Right atrium auricular region (tissue), 2 donors: ENCODE results near the gene APOC3. TPM values are rescaled to one million over a fixed set of nuclear protein-coding genes. Genes with fewer than 3 reads are reported as not detected.
A peak's percentile ranks its signal among the peaks of the same experiment; 100 is the strongest.

Experiments used
- DNase-seq: peaks from one replicate; pipeline ENCODE4 v3.0.0-alpha.2; 2019; ENCODE audit warnings: low spot score
- H3K27ac ChIP-seq, 2 donors: fragments of 200-600 bp; sonication (generic); 1 replicate in 1 of 2; 2 replicates in 1 of 2; pipeline ENCODE4 v1.5.1; 2016 to 2019
- H3K27me3 ChIP-seq, 2 donors: fragments of 200-600 bp; sonication (generic); one replicate each; pipeline versions ENCODE4 v1.5.1 to v1.6.0; 2017 to 2019
- H3K36me3 ChIP-seq: fragments of 200-600 bp; sonication (generic); one replicate; pipeline ENCODE4 v1.5.1; 2016
- H3K4me1 ChIP-seq, 2 donors: fragments of 200-600 bp; sonication (generic); one replicate each; pipeline versions ENCODE4 v1.5.1 to v1.6.0; 2017 to 2019
- H3K4me3 ChIP-seq, 2 donors: fragments of 200-600 bp; sonication (generic); 1 replicate in 1 of 2; 2 replicates in 1 of 2; pipeline ENCODE4 v1.5.1; 2017 to 2019; ENCODE audit warnings: mild to moderate bottlenecking in 1 of 2, moderate library complexity in 1 of 2
- H3K9me3 ChIP-seq, 2 donors: fragments of 200-600 bp; sonication (generic); one replicate each; pipeline ENCODE4 v1.5.1; 2019
- total RNA-seq, 2 donors: library from RNA; depleted of rRNA; stranded (reverse); fragments of >200 nt; gene quantifications; one replicate each; pipeline ENCODE4 v1.1.0, GENCODE V29; 2016
- TF ChIP-seq, protein P1 (sequence below), 2 donors: fragments of 200-600 bp; sonication (generic); IDR thresholded peaks; one replicate each; pipeline ENCODE4 v1.5.1; 2019; ENCODE audit warnings: antibody characterized with exemption in 2 of 2

The APOC3 gene
- total RNA-seq, 2 donors from 2014 or later = not detected

DNA sequence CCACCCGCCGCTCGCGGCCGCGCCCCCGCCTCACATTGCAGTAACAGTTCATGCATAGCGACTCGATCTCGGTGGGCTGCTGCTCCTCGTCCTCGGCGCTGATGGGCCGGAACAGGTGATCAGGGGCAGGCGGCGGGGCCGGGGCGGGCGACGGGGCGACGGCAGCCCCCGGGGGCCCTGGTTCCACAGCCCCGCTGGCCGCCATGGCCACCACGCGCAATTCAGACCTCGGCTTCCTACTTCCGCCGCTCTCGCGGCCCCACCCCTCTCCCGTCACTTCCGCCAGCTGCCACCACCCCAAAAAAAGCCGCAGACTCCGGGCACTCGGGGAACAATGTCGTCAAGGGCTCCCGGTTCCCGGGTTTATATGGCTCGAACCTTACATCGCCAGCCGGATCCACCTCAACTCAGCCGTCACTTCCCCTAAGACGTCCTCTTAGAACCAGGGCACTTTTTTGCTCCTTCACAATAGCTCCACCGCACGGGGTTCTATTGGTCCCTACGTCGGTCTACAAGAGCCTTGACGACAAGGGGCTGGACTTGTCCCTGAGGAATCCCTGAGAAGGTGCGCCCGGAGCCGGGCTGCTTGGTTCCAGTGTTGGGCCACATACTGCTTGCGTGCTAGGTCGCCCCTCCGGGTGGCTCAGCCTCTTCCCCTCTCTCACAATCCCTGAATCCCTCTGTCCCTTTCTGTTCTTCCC is 41.8 kb upstream of the APOC3 start, which contains the start of gene ZPR1:
TSS of gene ZPR1 (minus strand) at position 238 of the 701 bp plus-strand sequence. CDS start at position 205, 33 bp downstream.
- Histone ChIP-seq H3K4me1 (peaks cover 0 to 29% of the 10 kb centered on the region in 2 donors), H3K27ac (peak within 1 kb of the TSS; percentile 82 to 89), H3K36me3 (peaks cover 30% of the 10 kb centered on the region), H3K27me3 (no peaks in the 10 kb centered on the region), H3K9me3 (no peaks in the 10 kb centered on the region), H3K4me3 (peak within 1 kb of the TSS; percentile 96 to 97)
- peak; percentile 85 for DNase-seq
- TF ChIP-seq, protein P1, sequence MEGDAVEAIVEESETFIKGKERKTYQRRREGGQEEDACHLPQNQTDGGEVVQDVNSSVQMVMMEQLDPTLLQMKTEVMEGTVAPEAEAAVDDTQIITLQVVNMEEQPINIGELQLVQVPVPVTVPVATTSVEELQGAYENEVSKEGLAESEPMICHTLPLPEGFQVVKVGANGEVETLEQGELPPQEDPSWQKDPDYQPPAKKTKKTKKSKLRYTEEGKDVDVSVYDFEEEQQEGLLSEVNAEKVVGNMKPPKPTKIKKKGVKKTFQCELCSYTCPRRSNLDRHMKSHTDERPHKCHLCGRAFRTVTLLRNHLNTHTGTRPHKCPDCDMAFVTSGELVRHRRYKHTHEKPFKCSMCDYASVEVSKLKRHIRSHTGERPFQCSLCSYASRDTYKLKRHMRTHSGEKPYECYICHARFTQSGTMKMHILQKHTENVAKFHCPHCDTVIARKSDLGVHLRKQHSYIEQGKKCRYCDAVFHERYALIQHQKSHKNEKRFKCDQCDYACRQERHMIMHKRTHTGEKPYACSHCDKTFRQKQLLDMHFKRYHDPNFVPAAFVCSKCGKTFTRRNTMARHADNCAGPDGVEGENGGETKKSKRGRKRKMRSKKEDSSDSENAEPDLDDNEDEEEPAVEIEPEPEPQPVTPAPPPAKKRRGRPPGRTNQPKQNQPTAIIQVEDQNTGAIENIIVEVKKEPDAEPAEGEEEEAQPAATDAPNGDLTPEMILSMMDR (IDR thresholded peaks at IDR 0.05) = peak in 1 of 2 donors; percentile 14

DNA sequence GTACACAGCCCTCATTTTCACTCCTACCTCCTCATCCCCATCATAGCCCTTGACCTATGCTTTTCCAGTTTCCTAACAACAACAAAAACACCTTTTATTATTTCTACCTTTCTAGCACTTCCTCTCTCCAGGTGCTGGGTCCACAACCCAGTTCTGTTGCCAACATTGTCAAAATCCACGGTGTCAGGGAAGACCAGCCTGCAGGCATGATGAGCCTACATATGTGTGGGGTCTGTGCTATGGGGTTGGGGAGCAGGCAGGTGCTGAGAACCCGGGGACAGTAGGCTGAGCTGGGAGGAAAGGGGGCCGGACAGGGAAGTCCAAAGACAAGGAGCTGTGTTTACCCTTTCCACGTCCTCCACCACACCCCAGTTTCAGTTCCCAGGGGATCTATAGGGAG is 41.2 kb upstream of the APOC3 start:
- Histone ChIP-seq H3K9me3 (no peaks in the 10 kb centered on the region), H3K4me1 (peaks cover 0 to 29% of the 10 kb centered on the region in 2 donors), H3K4me3 (peak overlapping the region; percentile 96 to 97), H3K36me3 (peaks cover 24% of the 10 kb centered on the region), H3K27ac (peak overlapping the region; percentile 82 to 89), H3K27me3 (no peaks in the 10 kb centered on the region)
- no peak for DNase-seq
- TF ChIP-seq, protein P1 (IDR thresholded peaks at IDR 0.05) = no peak

DNA sequence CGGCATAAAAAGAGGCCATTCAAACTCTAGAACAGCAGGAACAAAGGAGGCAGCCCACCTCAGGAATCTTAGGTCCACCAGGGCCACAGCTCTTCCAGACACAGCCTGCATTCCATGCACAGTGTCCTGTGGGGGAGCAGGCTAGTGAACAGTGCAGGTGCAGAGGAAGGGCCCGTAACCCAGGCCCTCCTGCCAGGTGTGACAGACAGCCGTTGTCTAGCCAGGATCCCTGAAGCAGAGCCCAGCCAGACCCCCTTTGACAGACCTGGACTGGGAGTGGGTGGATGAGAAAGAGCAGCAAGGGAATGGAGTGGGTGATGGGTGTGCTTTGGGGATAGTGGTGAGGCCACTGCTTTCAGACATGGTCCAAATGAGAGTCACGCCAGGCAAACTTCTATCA is 40.7 kb upstream of the APOC3 start:
- TF ChIP-seq, protein P1 (IDR thresholded peaks at IDR 0.05) = no peak
- DNase-seq = no peak
- H3K9me3 ChIP-seq = no peaks in the 10 kb centered on the region
- H3K4me3 ChIP-seq = no peak overlapping the region
- H3K4me1 ChIP-seq = peaks cover 0 to 29% of the 10 kb centered on the region in 2 donors
- no peaks in the 10 kb centered on the region for H3K27me3 ChIP-seq
- peaks cover 23% of the 10 kb centered on the region for H3K36me3 ChIP-seq
- H3K27ac ChIP-seq = no peak overlapping the region

DNA sequence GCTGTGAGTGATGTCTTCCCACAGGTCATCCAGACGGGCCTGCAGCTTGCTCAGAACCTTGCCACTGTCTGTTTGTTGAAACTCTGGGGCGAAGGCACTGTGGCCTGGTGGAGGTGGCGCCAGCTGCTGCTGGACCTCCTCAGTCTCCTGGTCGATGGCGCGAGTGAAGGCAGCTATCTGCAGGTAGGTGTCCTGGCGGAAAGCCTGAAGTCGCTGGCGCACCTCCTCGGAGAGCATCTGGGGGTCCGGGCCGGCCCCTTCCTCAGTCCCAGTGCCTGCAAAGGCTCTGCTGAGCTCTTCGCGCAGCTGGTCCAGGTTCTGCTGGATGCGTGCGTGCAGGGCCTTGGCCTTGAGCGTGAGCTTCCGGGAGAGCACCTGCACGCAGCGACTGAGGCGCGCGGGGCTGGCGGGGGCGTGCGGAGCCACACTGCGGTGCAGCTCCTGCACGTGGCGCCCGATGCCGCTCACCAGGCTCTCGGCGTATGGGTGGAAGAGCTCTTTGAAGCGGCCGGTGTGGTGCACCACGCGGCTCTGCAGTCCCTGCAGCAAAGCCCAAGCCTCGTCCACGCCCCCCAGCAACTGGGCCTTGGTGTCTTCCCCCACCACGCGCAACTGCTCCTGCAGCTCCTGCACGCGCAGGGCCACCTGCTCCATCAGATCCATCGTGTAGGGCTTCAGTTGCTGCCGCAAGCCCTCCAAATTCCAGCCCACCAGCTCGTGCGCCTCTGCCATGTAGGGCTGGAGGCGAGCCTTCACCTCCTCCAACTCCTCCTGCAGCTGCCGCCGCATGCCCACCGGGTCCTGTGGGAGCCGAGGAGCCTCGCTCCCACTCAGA is 39.3 kb upstream of the APOC3 start:
- DNase-seq = no peak
- TF ChIP-seq, protein P1 (IDR thresholded peaks at IDR 0.05) = no peak

DNA sequence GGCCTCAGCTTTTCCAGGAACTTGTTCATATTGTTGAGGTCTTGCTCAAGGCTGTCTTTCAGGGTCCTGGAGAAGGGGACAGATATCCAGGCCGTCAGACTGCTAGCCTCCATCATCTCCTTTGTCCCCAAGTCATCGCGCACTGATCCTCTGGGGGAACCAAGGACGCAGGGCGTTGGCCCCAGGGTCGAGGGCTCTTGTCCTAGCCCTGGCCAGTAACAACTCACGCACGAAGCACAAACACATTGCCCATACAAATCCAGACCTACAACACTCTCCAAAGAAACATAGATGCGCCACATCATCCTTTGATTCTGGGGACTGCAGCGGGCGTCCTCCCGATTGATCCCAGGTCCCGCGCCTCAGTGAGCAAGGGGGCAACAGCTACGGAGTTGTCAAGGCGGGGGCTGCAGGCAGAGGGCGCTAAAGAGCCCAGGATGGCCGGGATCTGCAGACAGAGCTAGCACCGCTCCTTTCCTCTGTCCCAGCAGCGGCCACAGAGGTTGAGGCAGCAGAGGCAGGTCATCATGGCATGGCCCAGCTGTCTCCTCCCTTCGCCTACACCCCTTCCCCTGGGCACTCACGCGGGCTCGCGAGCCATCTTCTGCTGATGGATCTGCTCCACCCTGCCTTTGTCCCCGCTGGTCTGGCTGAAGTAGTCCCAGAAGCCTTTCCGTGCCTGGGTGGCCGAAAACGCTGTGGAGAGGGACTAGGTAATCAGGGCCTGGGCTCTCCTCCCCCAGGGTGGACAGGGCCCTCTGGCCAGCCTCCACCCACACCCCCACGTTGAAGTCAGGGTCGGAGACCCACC is 38.5 kb upstream of the APOC3 start:
- H3K4me3 ChIP-seq = peak overlapping the region in 1 of 2 donors; percentile 27
- no peak overlapping the region for H3K27ac ChIP-seq
- peaks cover 1% of the 10 kb centered on the region for H3K36me3 ChIP-seq
- DNase-seq = peak; percentile 74
- H3K9me3 ChIP-seq = no peaks in the 10 kb centered on the region
- H3K4me1 ChIP-seq = peaks cover 0 to 27% of the 10 kb centered on the region in 2 donors
- H3K27me3 ChIP-seq = no peaks in the 10 kb centered on the region
- TF ChIP-seq, protein P1 (IDR thresholded peaks at IDR 0.05) = peak; percentile 91 to 95

More for the DNA sequence above, 39.3 kb upstream of the APOC3 start:
- Histone ChIP-seq H3K27ac (no peak overlapping the region), H3K36me3 (peaks cover 9% of the 10 kb centered on the region), H3K27me3 (no peaks in the 10 kb centered on the region), H3K4me1 (peaks cover 0 to 29% of the 10 kb centered on the region in 2 donors), H3K9me3 (no peaks in the 10 kb centered on the region), H3K4me3 (no peak overlapping the region)
